Myocyte (in vitro differentiated cells): ENCODE results near the gene DNM3. TPM values are rescaled to one million over a fixed set of nuclear protein-coding genes. Genes with fewer than 3 reads are reported as not detected.
"Not testable (repeated sequence)": the region's sequence is repeated elsewhere in the genome, so short reads cannot be mapped to it uniquely, and the experiment has no call there.

Experiments
- DNase-seq: peaks from one replicate; pipeline ENCODE4 v3.0.0-alpha.2; 2012; ENCODE audit warnings: low read depth
- polyA plus RNA-seq: library from polyadenylated mRNA; unstranded; fragments of >200 nt; gene quantifications from one replicate; pipeline ENCODE4 v1.2.1, GENCODE V29; 2012; ENCODE audit warnings: missing spikeins
- total RNA-seq: library from RNA; depleted of rRNA; stranded (reverse); fragments of >200 nt; gene quantifications from 2 replicates; pipeline ENCODE4 v1.2.3, GENCODE V29; 2014

Gene DNM3
- total RNA-seq: 0.62 and 1.1 TPM in 2 replicates
- polyA plus RNA-seq: 1.00 TPM

- DNase-seq: peak; percentile 72
These were observed at the start of gene DNM3 for GRCh38 chr1:171841050-171841910. Gene DNM3, plus strand, starts transcription at chr1:171841498. Its CDS starts 159 bp downstream, at chr1:171841657.

GRCh38 chr1:171792656-171793369, 48.5 kb upstream of the DNM3 start:
- no peak for DNase-seq

- no peak for DNase-seq
These were observed 47.7 kb upstream of the DNM3 start for GRCh38 chr1:171793636-171794035.

GRCh38 chr1:171794085-171794484, 47.2 kb upstream of the DNM3 start:
- peak; percentile 76 for DNase-seq

- no peak for DNase-seq
These were observed 44.7 kb upstream of the DNM3 start for GRCh38 chr1:171796592-171796991.

- no peak for DNase-seq
These were observed 43.0 kb upstream of the DNM3 start for GRCh38 chr1:171798311-171798710.

- DNase-seq: no peak
These were observed 42.5 kb upstream of the DNM3 start for GRCh38 chr1:171798765-171799164.

- no peak for DNase-seq
These were observed 42.1 kb upstream of the DNM3 start for GRCh38 chr1:171799166-171799565.

GRCh38 chr1:171799698-171800097, 41.6 kb upstream of the DNM3 start:
- not testable (repeated sequence) for DNase-seq

GRCh38 chr1:171800342-171800741, 41.0 kb upstream of the DNM3 start:
- DNase-seq: no peak

- no peak for DNase-seq
These were observed 40.4 kb upstream of the DNM3 start for GRCh38 chr1:171800851-171801250.

- DNase-seq: peak; percentile 65
These were observed 39.8 kb upstream of the DNM3 start for GRCh38 chr1:171801487-171801891.

- no peak for DNase-seq
These were observed 39.1 kb upstream of the DNM3 start for GRCh38 chr1:171802207-171802606.

GRCh38 chr1:171803045-171803444, 38.3 kb upstream of the DNM3 start:
- DNase-seq: no peak

GRCh38 chr1:171803461-171804022, 37.8 kb upstream of the DNM3 start:
- no peak for DNase-seq

GRCh38 chr1:171805395-171806115, 35.7 kb upstream of the DNM3 start:
- no peak for DNase-seq

GRCh38 chr1:171807556-171807955, 33.7 kb upstream of the DNM3 start:
- no peak for DNase-seq

GRCh38 chr1:171809834-171810233, 31.5 kb upstream of the DNM3 start:
- no peak for DNase-seq

GRCh38 chr1:171811672-171812071, 29.6 kb upstream of the DNM3 start:
- no peak for DNase-seq

- DNase-seq: peak; percentile 97
These were observed 26.6 kb upstream of the DNM3 start for GRCh38 chr1:171814692-171815091.

- no peak for DNase-seq
These were observed 24.9 kb upstream of the DNM3 start for GRCh38 chr1:171816300-171816901.
